Measurements from ENCODE around the gene ATP1B3. TPM values are rescaled to one million over a fixed set of nuclear protein-coding genes. Genes with fewer than 3 reads are reported as not detected.

ATP1B3 gene
- total and polyA plus RNA-seq, 10 of the 15 experiments (the other 5 are each of a cell fraction or from before 2014, with no cell fraction given), result 41.4 to 200 (median 94.0) TPM

- no peak for TF ChIP-seq KLF5 (IDR thresholded peaks at IDR 0.05; ENCODE audit: partially characterized antibody)
These were observed 23.3 kb upstream of the ATP1B3 start (continued) for GRCh38 chr3:141853081-141853601.

- no peak overlapping the region for H3K9ac ChIP-seq (ENCODE audit: control insufficient read depth, insufficient read depth, low read length)
- intact Hi-C loops (cut with micrococcal nuclease; ENCODE audit: unreplicated experiment) (no loop called here), in situ Hi-C loops (cut with MboI) (no loop called here)
- 64% methylated on average over 10 of the region's 10 CpGs for WGBS (ENCODE audit: insufficient coverage, insufficient replicate concordance, low lambda C conversion rate, missing lambda C conversion rate)
- SMC1A ChIA-PET (ENCODE audit: uncharacterized antibody, unreplicated experiment), result no interaction called here
- H2AFZ ChIP-seq (ENCODE audit: control insufficient read depth, low read depth, low read length), result no peak overlapping the region
- TF ChIP-seq POLR2AphosphoS2 (IDR thresholded peaks at IDR 0.05; ENCODE audit: low read depth, low read length) (no peak), EED (IDR thresholded peaks at IDR 0.05; ENCODE audit: low read depth) (no peak), MXI1 (IDR thresholded peaks at IDR 0.05; ENCODE audit: low read depth, low read length) (no peak), HDGF (IDR thresholded peaks at IDR 0.05) (no peak), NKRF (conservative IDR thresholded peaks at IDR 0.05) (no peak), RAD21 (IDR thresholded peaks at IDR 0.05; ENCODE audit: insufficient read depth, low read depth, low read length) (no peak), CTCF (IDR thresholded peaks at IDR 0.05 in 2 of 3, conservative IDR thresholded peaks at IDR 0.05 in 1 of 3; ENCODE audit: control insufficient read depth in 2 of 3, extremely low read depth in 1 of 3, insufficient read depth in 1 of 3, low read depth in 3 of 3, low read length in 3 of 3) (no peak), MTA2 (IDR thresholded peaks at IDR 0.05; ENCODE audit: low read depth) (no peak), CHD2 (IDR thresholded peaks at IDR 0.05; ENCODE audit: borderline replicate concordance, low read depth, low read length) (no peak), SMARCA5 (IDR thresholded peaks at IDR 0.05) (no peak), ZBED1 (IDR thresholded peaks at IDR 0.05; ENCODE audit: borderline replicate concordance) (no peak), SRF (IDR thresholded peaks at IDR 0.05; ENCODE audit: low read depth in 2 of 2, low read length in 2 of 2) (no peak)
- POLR2A ChIA-PET, result no interaction called here
- DNase-seq (ENCODE audit: low read depth, low spot score) (no peak), ATAC-seq (no peak), FAIRE-seq (no peak)
- H3K27ac ChIP-seq (ENCODE audit: control insufficient read depth, insufficient read depth), result no peak overlapping the region
- no peaks in the 10 kb centered on the region for H4K20me1 ChIP-seq (ENCODE audit: control insufficient read depth, insufficient read depth)
- CTCF ChIA-PET, result no interaction called here
- H3K27me3 ChIP-seq (replicated peaks in 1 of 2; ENCODE audit: control insufficient read depth in 2 of 2, insufficient read depth in 2 of 2, low read length in 1 of 2), result peaks cover 0 to 4% of the 10 kb centered on the region in 2 experiments; a peak in 2 of 4 replicates
- no peaks in the 10 kb centered on the region for H3K36me3 ChIP-seq (ENCODE audit: control insufficient read depth in 2 of 2, insufficient read depth in 2 of 2, low read length in 1 of 2)
- no peaks in the 10 kb centered on the region for H3K9me3 ChIP-seq (replicated peaks; ENCODE audit: control insufficient read depth, insufficient read depth, low read length)
- no peak overlapping the region for H3K4me2 ChIP-seq (ENCODE audit: control insufficient read depth, insufficient read depth)
- H3K79me2 ChIP-seq (ENCODE audit: control insufficient read depth, insufficient read depth, low read length), result no peaks in the 10 kb centered on the region
- no TSS peak for BruUV-seq (replicated peaks)
- no peaks in the 10 kb centered on the region for H3K4me1 ChIP-seq (ENCODE audit: control insufficient read depth, insufficient read depth, low read length)
- H3K4me3 ChIP-seq, result no peak overlapping the region
- RAD21 ChIA-PET (ENCODE audit: unreplicated experiment), result no interaction called here
These were observed 22.7 kb upstream of the ATP1B3 start for GRCh38 chr3:141853629-141854168.

Data from GM12878 (cell line).